Measurements from ENCODE around the gene AMBRA1.
"Not testable (repeated sequence)": the region's sequence is repeated elsewhere in the genome, so short reads cannot be mapped to it uniquely, and the experiment has no call there.

AMBRA1 gene

DNA sequence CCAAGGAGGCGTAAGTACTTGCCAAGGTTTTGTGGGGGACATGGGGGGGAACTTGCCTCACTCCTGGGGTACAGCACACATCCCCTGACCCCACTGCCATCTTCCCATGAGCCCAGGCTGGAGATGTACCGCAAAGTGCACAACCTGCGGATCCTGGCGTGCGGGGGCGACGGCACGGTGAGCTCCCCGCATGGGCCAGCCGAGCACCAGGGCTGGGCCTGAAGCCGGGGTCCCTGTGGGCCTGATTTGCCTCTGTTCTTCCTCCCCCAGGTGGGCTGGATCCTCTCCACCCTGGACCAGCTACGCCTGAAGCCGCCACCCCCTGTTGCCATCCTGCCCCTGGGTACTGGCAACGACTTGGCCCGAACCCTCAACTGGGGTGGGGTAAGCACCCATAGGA is 221.3 kb downstream of the AMBRA1 start:
- H3K27me3 ChIP-seq (ENCODE audit: control insufficient read depth in 1 of 2, insufficient read depth in 2 of 2, low read length in 2 of 2): not testable (repeated sequence)

DNA sequence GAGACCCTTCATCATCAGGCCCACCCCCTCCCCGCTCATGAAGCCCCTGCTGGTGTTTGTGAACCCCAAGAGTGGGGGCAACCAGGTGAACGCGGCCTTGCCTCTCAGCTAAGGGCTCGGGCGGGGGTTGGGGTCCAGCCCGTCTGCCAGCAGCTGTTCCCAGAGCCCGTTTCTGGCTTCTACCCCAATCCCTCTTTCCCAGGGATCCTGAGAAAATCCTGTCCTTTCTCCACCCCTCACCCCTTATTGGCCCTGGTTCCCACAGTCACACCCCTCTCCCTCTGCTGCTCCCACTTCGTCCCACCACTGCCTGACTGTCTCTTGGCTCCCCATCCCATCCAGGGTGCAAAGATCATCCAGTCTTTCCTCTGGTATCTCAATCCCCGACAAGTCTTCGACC is 221.7 kb downstream of the AMBRA1 start:
- H3K36me3 ChIP-seq (ENCODE audit: insufficient read depth, low read length): peaks cover 39% of the 10 kb centered on the region
- H3K27me3 ChIP-seq (ENCODE audit: control insufficient read depth in 1 of 2, insufficient read depth in 2 of 2, low read length in 2 of 2): no peaks in the 10 kb centered on the region
- no peaks in the 10 kb centered on the region for H3K4me1 ChIP-seq (ENCODE audit: insufficient read depth, low read length)
- H3K27ac ChIP-seq (ENCODE audit: low read depth, low read length): no peak overlapping the region
- H3K9ac ChIP-seq (ENCODE audit: low read length): no peak overlapping the region
- H3K4me3 ChIP-seq (ENCODE audit: low read depth in 1 of 2, low read length in 2 of 2): no peak overlapping the region
- no peaks in the 10 kb centered on the region for H3K9me3 ChIP-seq (ENCODE audit: low read length)

More for the DNA sequence above, 221.3 kb downstream of the AMBRA1 start:
- peaks cover 44% of the 10 kb centered on the region for H3K36me3 ChIP-seq (ENCODE audit: insufficient read depth, low read length)
- not testable (repeated sequence) for H3K4me1 ChIP-seq (ENCODE audit: insufficient read depth, low read length); H3K9ac ChIP-seq (ENCODE audit: low read length); H3K9me3 ChIP-seq (ENCODE audit: low read length); H3K4me3 ChIP-seq (ENCODE audit: low read depth in 1 of 2, low read length in 2 of 2); H3K27ac ChIP-seq (ENCODE audit: low read depth, low read length)

DNA sequence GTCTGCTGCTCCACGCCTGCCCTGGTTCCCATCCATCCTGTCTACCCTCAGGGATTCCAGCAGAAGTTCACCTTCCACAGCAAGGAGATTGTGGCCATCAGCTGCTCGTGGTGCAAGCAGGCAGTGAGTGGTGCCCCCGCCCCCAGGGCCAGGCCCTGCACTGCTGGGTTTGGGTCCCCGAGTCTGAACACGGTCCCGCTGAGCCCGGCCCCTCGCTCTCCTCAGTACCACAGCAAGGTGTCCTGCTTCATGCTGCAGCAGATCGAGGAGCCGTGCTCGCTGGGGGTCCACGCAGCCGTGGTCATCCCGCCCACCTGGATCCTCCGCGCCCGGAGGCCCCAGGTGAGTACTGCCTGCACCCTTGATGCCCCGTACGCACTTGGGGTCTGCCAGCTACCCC is 222.6 kb downstream of the AMBRA1 start:
- H3K9me3 ChIP-seq (ENCODE audit: low read length); H3K4me3 ChIP-seq (ENCODE audit: low read depth in 1 of 2, low read length in 2 of 2); H3K4me1 ChIP-seq (ENCODE audit: insufficient read depth, low read length); H3K27me3 ChIP-seq (ENCODE audit: control insufficient read depth in 1 of 2, insufficient read depth in 2 of 2, low read length in 2 of 2); H3K9ac ChIP-seq (ENCODE audit: low read length); H3K27ac ChIP-seq (ENCODE audit: low read depth, low read length): not testable (repeated sequence)
- H3K36me3 ChIP-seq (ENCODE audit: insufficient read depth, low read length): peaks cover 39% of the 10 kb centered on the region

- Histone ChIP-seq H3K4me3 (ENCODE audit: low read depth in 1 of 2, low read length in 2 of 2) (no peak overlapping the region), H3K9me3 (ENCODE audit: low read length) (no peaks in the 10 kb centered on the region), H3K27me3 (ENCODE audit: control insufficient read depth in 1 of 2, insufficient read depth in 2 of 2, low read length in 2 of 2) (no peaks in the 10 kb centered on the region), H3K27ac (ENCODE audit: low read depth, low read length) (no peak overlapping the region), H3K9ac (ENCODE audit: low read length) (no peak overlapping the region), H3K4me1 (ENCODE audit: insufficient read depth, low read length) (no peaks in the 10 kb centered on the region), H3K36me3 (ENCODE audit: insufficient read depth, low read length) (peaks cover 34% of the 10 kb centered on the region)
Measured at GRCh38 chr11:46370253-46370652, 223.6 kb downstream of the AMBRA1 start.

GRCh38 chr11:46369458-46370152 is 224.2 kb downstream of the AMBRA1 start:
- Histone ChIP-seq H3K36me3 (ENCODE audit: insufficient read depth, low read length) (peaks cover 27% of the 10 kb centered on the region), H3K27ac (ENCODE audit: low read depth, low read length) (no peak overlapping the region), H3K27me3 (ENCODE audit: control insufficient read depth in 1 of 2, insufficient read depth in 2 of 2, low read length in 2 of 2) (no peaks in the 10 kb centered on the region), H3K9me3 (ENCODE audit: low read length) (no peaks in the 10 kb centered on the region), H3K4me3 (ENCODE audit: low read depth in 1 of 2, low read length in 2 of 2) (no peak overlapping the region), H3K4me1 (ENCODE audit: insufficient read depth, low read length) (no peaks in the 10 kb centered on the region), H3K9ac (ENCODE audit: low read length) (no peak overlapping the region)

GRCh38 chr11:46367916-46368267 is 225.9 kb downstream of the AMBRA1 start:
- Histone ChIP-seq H3K27ac (ENCODE audit: low read depth, low read length) (no peak overlapping the region), H3K4me1 (ENCODE audit: insufficient read depth, low read length) (peaks cover 4% of the 10 kb centered on the region), H3K4me3 (ENCODE audit: low read depth in 1 of 2, low read length in 2 of 2) (no peak overlapping the region), H3K36me3 (ENCODE audit: insufficient read depth, low read length) (peaks cover 21% of the 10 kb centered on the region), H3K9ac (ENCODE audit: low read length) (no peak overlapping the region), H3K9me3 (ENCODE audit: low read length) (no peaks in the 10 kb centered on the region), H3K27me3 (ENCODE audit: control insufficient read depth in 1 of 2, insufficient read depth in 2 of 2, low read length in 2 of 2) (no peaks in the 10 kb centered on the region)

GRCh38 chr11:46367244-46367915 is 226.4 kb downstream of the AMBRA1 start:
- Histone ChIP-seq H3K9me3 (ENCODE audit: low read length) (no peaks in the 10 kb centered on the region), H3K4me3 (ENCODE audit: low read depth in 1 of 2, low read length in 2 of 2) (no peak overlapping the region), H3K27me3 (ENCODE audit: control insufficient read depth in 1 of 2, insufficient read depth in 2 of 2, low read length in 2 of 2) (no peaks in the 10 kb centered on the region), H3K27ac (ENCODE audit: low read depth, low read length) (no peak overlapping the region), H3K4me1 (ENCODE audit: insufficient read depth, low read length) (peaks cover 9% of the 10 kb centered on the region), H3K36me3 (ENCODE audit: insufficient read depth, low read length) (peaks cover 19% of the 10 kb centered on the region), H3K9ac (ENCODE audit: low read length) (no peak overlapping the region)

DNA sequence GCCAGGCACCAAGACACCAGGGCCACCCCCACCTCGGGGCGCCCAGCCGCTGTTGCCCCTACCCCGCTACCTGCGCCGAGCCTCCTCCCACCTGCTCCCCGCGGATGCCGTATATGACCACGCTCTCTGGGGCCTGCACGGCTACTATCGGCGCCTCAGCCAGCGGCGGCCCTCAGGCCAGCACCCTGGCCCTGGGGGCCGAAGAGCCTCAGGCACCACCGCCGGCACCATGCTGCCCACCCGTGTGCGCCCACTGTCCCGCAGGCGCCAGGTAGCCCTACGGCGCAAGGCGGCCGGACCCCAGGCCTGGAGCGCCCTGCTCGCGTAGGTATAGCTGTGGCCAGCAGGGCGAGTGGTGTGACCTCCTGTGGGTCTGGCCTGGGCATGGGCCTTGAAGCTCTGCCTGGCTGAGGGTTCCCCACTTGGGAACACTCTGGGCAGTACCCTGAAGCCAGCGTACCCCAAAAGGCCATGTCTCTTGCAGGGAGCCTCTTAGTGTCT is 227.1 kb downstream of the AMBRA1 start:
- no peaks in the 10 kb centered on the region for H3K9me3 ChIP-seq (ENCODE audit: low read length)
- no peaks in the 10 kb centered on the region for H3K27me3 ChIP-seq (ENCODE audit: control insufficient read depth in 1 of 2, insufficient read depth in 2 of 2, low read length in 2 of 2)
- H3K36me3 ChIP-seq (ENCODE audit: insufficient read depth, low read length): peaks cover 13% of the 10 kb centered on the region
- peaks cover 16% of the 10 kb centered on the region for H3K4me1 ChIP-seq (ENCODE audit: insufficient read depth, low read length)
- H3K27ac ChIP-seq (ENCODE audit: low read depth, low read length): no peak overlapping the region
- H3K9ac ChIP-seq (ENCODE audit: low read length): no peak overlapping the region
- no peak overlapping the region for H3K4me3 ChIP-seq (ENCODE audit: low read depth in 1 of 2, low read length in 2 of 2)

GRCh38 chr11:46366260-46366659 is 227.6 kb downstream of the AMBRA1 start:
- H3K9ac ChIP-seq (ENCODE audit: low read length): no peak overlapping the region
- H3K27ac ChIP-seq (ENCODE audit: low read depth, low read length): no peak overlapping the region
- peaks cover 19% of the 10 kb centered on the region for H3K4me1 ChIP-seq (ENCODE audit: insufficient read depth, low read length)
- H3K27me3 ChIP-seq (ENCODE audit: control insufficient read depth in 1 of 2, insufficient read depth in 2 of 2, low read length in 2 of 2): no peaks in the 10 kb centered on the region
- H3K36me3 ChIP-seq (ENCODE audit: insufficient read depth, low read length): peaks cover 12% of the 10 kb centered on the region
- H3K9me3 ChIP-seq (ENCODE audit: low read length): no peaks in the 10 kb centered on the region
- no peak overlapping the region for H3K4me3 ChIP-seq (ENCODE audit: low read depth in 1 of 2, low read length in 2 of 2)

DNA sequence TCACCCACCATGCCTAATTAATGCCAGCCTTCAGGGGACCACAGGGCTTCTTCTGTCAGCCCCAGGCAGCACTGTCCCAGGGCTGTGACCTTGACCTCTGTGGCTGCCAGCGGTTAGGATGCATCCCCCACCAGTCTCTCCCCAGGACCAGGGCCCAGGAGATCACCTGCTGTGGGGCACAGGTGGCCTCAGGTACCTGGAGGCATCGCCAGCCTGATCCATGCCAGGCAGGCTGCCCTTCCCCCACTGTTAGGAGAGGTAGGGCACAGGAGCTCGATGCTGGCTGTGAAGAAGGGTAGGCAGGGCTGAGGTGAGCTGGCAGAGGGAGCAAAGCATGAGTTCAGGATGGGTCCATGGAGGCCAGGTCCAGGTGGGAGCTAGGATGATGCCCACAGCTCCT is 229.0 kb downstream of the AMBRA1 start:
- Histone ChIP-seq H3K9ac (ENCODE audit: low read length) (no peak overlapping the region), H3K4me1 (ENCODE audit: insufficient read depth, low read length) (peaks cover 27% of the 10 kb centered on the region), H3K4me3 (ENCODE audit: low read depth in 1 of 2, low read length in 2 of 2) (no peak overlapping the region), H3K36me3 (ENCODE audit: insufficient read depth, low read length) (peaks cover 12% of the 10 kb centered on the region), H3K27me3 (ENCODE audit: control insufficient read depth in 1 of 2, insufficient read depth in 2 of 2, low read length in 2 of 2) (no peaks in the 10 kb centered on the region), H3K9me3 (ENCODE audit: low read length) (no peaks in the 10 kb centered on the region), H3K27ac (ENCODE audit: low read depth, low read length) (no peak overlapping the region)

DNA sequence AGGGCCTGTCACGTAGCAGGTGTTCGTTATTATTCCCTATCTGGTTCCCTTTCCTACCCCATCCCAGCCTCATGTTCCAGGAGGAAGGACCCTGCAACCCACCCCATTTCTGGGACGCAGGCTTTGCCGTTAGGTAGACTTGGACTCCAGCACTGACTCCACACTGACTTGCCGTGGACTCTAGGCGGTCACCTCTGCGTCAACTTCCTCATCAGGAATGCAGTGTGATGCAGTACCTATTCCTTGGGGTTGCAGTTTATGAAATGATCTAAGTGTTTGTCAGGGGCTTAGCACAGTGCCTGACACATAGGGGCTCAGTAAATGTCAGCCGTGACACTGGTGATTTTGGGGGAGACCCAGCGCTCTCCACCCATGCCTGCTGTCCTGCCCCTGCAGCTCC is 229.8 kb downstream of the AMBRA1 start:
- H3K36me3 ChIP-seq (ENCODE audit: insufficient read depth, low read length): peaks cover 12% of the 10 kb centered on the region
- H3K27me3 ChIP-seq (ENCODE audit: control insufficient read depth in 1 of 2, insufficient read depth in 2 of 2, low read length in 2 of 2): no peaks in the 10 kb centered on the region
- no peaks in the 10 kb centered on the region for H3K9me3 ChIP-seq (ENCODE audit: low read length)
- no peak overlapping the region for H3K9ac ChIP-seq (ENCODE audit: low read length)
- H3K4me3 ChIP-seq (ENCODE audit: low read depth in 1 of 2, low read length in 2 of 2): no peak overlapping the region
- peaks cover 27% of the 10 kb centered on the region for H3K4me1 ChIP-seq (ENCODE audit: insufficient read depth, low read length)
- H3K27ac ChIP-seq (ENCODE audit: low read depth, low read length): no peak overlapping the region

Measured in muscle layer of colon (tissue), 2 donors.